NCI-H460 (cell line): ENCODE results near the gene SLC25A42. TPM values are rescaled to one million over a fixed set of nuclear protein-coding genes. Genes with fewer than 3 reads are reported as not detected.

Experiments
- DNase-seq: peaks from one replicate; pipeline ENCODE4 v3.0.0-alpha.2; 2016; ENCODE audit warnings: low read depth; ENCODE audit errors: extremely low read depth
- total RNA-seq: library from RNA; depleted of rRNA; stranded (reverse); fragments of >200 nt; shearing (Covaris generic); gene quantifications from 2 replicates; pipeline ENCODE4 v1.2.3, GENCODE V29; 2014

The SLC25A42 gene
- total RNA-seq, 1 experiment from 2014 or later = 1.6 TPM

GRCh38 chr19:19067276-19068072, 3.7 kb downstream of the SLC25A42 start:
- DNase-seq = no peak

GRCh38 chr19:19068659-19069654, 5.2 kb downstream of the SLC25A42 start:
- DNase-seq = no peak

DNA sequence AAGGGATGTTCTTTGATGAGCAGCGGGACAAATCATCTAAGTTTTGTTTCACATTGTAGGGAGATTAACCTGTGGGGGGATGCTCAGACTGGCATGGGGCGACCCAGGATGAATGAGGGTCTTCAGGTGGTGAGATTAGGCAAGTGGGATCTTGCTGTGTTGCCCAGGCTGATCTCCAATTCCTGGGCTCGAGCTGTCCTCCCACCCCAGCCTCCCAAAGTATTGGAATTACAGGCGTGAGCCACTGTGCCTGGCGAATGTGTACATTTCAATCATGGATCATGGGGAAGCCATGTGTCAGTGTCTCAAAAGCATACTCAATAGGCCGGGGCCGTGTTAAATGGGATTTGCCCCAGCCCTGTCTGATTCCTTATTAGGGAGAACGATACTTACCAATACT, 8.1 kb downstream of the SLC25A42 start:
- DNase-seq = no peak

DNA sequence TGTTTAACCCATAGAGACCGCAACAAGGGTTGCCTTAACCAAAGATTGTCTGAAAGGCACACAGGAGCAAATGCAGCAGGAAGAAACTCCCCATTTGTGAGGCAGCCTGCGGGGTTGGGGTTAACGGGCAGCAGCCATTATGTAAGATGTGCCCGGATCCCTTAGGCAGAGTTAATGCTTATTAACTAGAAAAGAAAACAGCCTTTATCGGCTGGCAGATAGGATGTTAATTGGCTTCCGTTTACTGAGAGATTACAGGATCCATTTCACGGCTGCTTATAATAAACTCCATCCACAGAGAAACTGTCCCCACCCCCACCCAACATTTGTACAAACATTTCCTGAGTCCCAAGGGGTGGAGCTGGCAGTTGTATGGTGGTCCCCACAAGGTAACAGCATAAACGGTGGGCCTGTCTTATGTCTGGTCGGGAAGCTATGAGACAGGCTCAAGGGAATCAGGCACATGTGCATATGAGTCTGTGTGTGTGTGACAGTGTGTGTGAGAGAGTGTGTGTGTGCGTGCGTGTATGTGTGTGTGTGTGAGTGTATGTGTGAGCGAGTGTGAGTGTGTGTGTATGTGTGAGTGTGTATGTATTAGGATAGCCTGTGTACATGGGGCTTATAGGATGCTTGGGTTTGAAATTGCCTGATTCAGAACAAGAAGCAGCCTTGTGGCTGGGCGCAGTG, 10.5 kb downstream of the SLC25A42 start:
- no peak for DNase-seq

- no peak for DNase-seq
These were observed 11.3 kb downstream of the SLC25A42 start for GRCh38 chr19:19075126-19075525.

- DNase-seq = no peak
These were observed 12.7 kb downstream of the SLC25A42 start for GRCh38 chr19:19076476-19076875.

GRCh38 chr19:19077103-19077502, 13.3 kb downstream of the SLC25A42 start:
- DNase-seq = no peak

DNA sequence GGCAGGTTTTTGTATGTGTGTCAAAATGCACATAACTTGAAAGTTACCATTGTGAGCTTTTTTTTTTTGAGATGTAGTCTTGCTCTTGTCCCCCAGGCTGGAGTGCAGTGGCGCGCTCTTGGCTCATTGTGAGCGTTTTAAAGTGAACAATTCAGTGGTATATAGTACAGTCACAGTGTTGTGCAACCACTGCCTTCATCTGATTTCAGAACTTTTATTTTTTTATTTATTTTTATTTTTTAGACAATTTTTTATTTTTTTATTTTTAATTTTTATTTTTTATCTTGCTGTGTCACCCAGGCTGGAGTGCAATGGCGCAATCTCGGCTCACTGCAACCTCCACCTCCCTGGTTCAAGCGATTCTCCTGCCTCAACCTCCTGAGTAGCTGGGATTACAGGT, 15.0 kb downstream of the SLC25A42 start:
- no peak for DNase-seq

- no peak for DNase-seq
These were observed 15.8 kb downstream of the SLC25A42 start for GRCh38 chr19:19079571-19079970.

DNA sequence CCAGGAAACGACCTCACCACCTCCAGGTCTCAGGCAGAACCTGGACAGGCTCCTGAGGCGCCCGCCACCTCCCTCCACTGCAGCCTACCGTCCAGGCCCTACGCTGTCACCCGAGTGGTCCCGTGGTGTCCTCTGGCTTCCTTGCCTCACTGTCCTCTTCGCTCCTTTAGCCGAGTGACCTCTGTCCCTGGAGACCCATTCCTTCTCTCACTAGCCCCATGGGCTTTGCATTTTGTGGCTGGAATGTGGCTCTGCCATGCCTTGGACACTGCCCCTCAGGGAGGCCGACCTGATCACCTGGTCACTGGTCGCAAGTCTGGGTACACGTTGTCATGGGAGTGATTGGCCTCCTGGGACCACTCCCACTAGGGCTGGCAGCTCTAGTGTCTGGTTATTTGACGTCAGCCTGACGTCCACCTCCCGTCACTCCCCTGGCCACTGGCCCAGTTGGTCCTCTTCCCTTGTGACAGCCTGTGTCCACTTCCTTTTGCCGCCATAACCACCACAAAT, 17.9 kb downstream of the SLC25A42 start:
- peak; percentile 9 for DNase-seq

DNA sequence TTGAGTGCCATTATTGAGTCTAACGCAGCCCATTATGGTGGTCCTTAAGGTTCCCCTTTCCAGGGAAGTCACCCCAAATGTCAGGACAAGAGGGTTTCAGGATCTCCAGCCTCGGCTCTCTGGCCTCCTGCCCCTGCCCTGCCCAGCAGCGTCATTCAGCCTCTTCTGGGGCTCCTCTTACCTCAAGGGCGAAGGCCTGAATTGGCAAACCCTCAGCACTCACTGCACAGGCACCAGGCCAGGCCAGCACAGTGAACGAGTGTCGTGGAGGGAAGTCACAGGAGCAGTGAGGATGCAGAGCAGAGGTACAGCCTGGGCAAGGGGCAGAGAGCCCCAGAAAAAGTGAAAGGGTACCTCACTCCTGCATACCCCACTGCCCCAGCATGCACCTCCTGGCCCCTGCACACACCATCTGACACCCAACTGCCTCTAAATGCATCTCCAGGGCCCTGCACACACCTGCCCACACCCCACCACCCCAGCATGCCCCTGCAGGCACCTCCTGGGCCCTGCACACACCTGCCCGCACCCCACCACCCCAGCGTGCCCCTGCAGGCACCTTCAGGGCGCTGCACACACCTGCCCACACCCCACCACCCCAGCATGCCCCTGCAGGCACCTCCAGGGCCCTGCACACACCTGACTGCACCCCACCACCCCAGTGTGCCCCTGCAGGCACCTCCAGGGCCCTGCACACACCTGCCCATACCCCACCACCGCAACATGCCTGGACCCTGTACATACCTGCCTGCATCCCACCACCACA, 19.8 kb downstream of the SLC25A42 start:
- no peak for DNase-seq

DNA sequence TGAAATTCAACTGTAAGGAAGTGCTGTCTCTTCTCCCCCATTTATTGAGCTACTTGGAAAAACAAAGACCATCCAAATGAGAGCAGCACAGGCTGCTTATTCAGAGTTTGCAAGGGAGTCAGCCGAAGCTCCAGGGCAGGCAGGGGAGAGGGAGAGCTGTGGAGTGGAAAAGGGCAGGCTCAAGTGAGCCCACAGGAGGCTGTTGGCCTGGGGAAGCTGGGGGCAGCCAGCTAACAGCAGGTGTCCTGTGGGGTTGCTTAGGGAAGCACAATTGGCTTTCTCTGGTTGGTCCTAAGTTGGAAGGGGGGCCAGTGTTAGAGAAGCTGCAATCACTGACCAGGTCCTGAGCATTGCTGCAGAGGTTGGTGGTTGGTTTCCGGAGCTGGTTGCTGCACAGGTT, 23.9 kb downstream of the SLC25A42 start:
- no peak for DNase-seq

- no peak for DNase-seq
These were observed 30.7 kb downstream of the SLC25A42 start for GRCh38 chr19:19094513-19094912.

GRCh38 chr19:19095691-19096090, 31.9 kb downstream of the SLC25A42 start:
- no peak for DNase-seq

DNA sequence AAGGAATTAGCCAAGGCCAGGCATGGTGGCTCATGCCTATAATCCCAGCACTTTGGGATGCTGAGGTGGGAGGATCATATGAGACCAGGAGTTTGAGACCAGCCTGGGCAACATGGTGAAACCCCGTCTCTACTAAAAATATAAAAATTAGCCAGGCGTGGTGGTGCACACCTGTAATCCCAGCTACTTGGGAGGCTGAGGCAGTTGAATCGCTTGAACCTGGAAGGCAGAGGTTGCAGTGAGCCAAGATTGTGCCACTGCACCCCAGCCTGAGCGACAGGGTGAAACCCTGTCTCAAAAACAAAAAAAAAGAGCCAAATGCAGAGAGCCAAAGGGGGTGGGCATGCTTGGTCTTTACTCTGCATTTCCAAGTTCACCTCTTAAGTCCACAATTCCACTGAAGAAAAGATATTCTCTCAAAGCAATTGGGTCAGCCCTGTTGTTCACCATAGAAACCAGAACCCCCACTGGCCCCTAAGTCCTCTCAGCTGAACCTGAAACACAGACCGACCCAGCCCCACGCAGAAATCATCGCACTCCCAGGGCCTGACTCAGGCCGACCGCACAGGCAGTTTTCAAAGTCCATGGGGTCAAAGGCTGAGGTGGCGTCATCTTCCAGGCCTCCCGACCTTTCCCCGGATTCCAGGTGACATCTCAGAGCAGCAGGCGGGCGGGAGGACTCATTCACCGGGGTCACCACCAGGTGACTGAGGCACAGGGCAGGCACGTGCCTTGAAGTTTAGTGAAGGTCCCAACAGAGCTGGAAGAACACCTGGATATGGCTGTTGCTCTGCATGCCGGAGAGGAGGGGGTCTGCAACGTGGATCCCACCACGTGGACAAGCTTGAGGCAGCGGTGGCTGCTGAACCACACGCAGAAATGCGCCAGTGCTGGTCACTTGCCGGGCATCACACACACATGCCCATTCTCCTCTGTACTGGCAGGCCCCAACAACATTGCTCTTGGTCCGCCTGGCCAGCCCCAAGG, 33.1 kb downstream of the SLC25A42 start:
- no peak for DNase-seq

DNA sequence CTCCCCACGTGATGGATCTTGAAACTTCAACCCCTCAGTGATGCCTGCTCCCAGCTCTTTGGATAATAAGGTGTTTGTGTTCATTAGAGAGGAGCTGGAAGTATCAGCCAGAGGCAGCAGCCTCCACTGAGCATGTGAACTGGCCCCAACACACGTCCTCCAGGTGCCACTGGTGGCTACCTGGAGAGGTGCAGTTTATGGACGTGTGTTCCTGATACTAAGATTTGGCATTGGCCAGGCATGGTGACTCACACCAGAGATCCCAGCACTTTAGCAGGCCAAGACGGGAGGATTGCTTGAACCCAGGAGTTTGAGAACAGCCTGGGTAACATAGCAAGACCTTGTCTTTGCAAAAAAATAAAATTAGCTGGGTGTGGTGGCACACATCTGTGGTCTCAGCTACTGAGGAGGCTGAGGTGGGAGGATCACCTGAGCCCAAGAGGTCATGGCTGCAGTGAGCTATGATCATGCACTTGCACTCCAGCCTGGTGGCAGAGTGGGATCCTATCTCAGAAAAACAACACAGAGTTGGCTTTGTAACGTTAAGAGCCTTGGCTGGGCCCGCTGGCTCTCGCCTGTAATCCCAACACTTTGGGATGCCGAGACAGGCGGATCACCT, 34.4 kb downstream of the SLC25A42 start:
- DNase-seq = no peak

GRCh38 chr19:19098703-19099632, 35.2 kb downstream of the SLC25A42 start:
- DNase-seq = no peak
